Measurements from ENCODE around the gene IVD.

IVD gene

GRCh38 chr15:40399370-40399769 lies 6.2 kb upstream of the IVD start:
- no peak for TF ChIP-seq CTCF (IDR thresholded peaks at IDR 0.05; ENCODE audit: low read length, missing control alignments)
- no peak for DNase-seq (ENCODE audit: low read depth)
- H3K4me3 ChIP-seq (replicated peaks; ENCODE audit: low read depth, low read length): no peak overlapping the region

- TF ChIP-seq CTCF (IDR thresholded peaks at IDR 0.05; ENCODE audit: low read length, missing control alignments): no peak
- no peak for DNase-seq (ENCODE audit: low read depth)
- no peak overlapping the region for H3K4me3 ChIP-seq (replicated peaks; ENCODE audit: low read depth, low read length)
Observed at GRCh38 chr15:40407330-40407990, 1.9 kb downstream of the IVD start.

GRCh38 chr15:40409366-40409765 lies 3.8 kb downstream of the IVD start:
- no peak overlapping the region for H3K4me3 ChIP-seq (replicated peaks; ENCODE audit: low read depth, low read length)
- TF ChIP-seq CTCF (IDR thresholded peaks at IDR 0.05; ENCODE audit: low read length, missing control alignments): no peak
- no peak for DNase-seq (ENCODE audit: low read depth)

GRCh38 chr15:40410476-40410875 lies 4.9 kb downstream of the IVD start:
- no peak for TF ChIP-seq CTCF (IDR thresholded peaks at IDR 0.05; ENCODE audit: low read length, missing control alignments)
- H3K4me3 ChIP-seq (replicated peaks; ENCODE audit: low read depth, low read length): no peak overlapping the region
- DNase-seq (ENCODE audit: low read depth): no peak

- TF ChIP-seq CTCF (IDR thresholded peaks at IDR 0.05; ENCODE audit: low read length, missing control alignments): no peak
Observed at GRCh38 chr15:40412095-40412759, 6.6 kb downstream of the IVD start.

GRCh38 chr15:40413036-40413435 lies 7.4 kb downstream of the IVD start:
- no peak for DNase-seq (ENCODE audit: low read depth)
- no peak for TF ChIP-seq CTCF (IDR thresholded peaks at IDR 0.05; ENCODE audit: low read length, missing control alignments)
- H3K4me3 ChIP-seq (replicated peaks; ENCODE audit: low read depth, low read length): no peak overlapping the region

More at GRCh38 chr15:40412095-40412759, 6.6 kb downstream of the IVD start:
- no peak for DNase-seq (ENCODE audit: low read depth)
- no peak overlapping the region for H3K4me3 ChIP-seq (replicated peaks; ENCODE audit: low read depth, low read length)

- H3K4me3 ChIP-seq (replicated peaks; ENCODE audit: low read depth, low read length): no peak overlapping the region
- TF ChIP-seq CTCF (IDR thresholded peaks at IDR 0.05; ENCODE audit: low read length, missing control alignments): no peak
- DNase-seq (ENCODE audit: low read depth): no peak
Observed at GRCh38 chr15:40414816-40415215, 9.2 kb downstream of the IVD start.
